H54 (cell line): ENCODE data around the gene ABHD17C.

ENCODE experiments used
- DNase-seq: peaks from one replicate; pipeline ENCODE4 v3.0.0; 2011; ENCODE audit warnings: low spot score, mixed read lengths; ENCODE audit not compliant: insufficient read length
- FAIRE-seq: peaks from 3 replicates; lab custom pipeline; 2011; peaks lifted over from hg19 to GRCh38; lab: Jason Lieb, UNC
- POLR2A ChIP-seq: IDR thresholded peaks from 2 replicates; pipeline ENCODE4 v1.6.1; 2011; ENCODE audit warnings: low read depth, mild to moderate bottlenecking, low read length

The ABHD17C gene

GRCh38 chr15:80775338-80775737, 80.2 kb downstream of the ABHD17C start:
- DNase-seq (no peak), FAIRE-seq (no peak)
- TF ChIP-seq POLR2A = no peak

- FAIRE-seq (no peak), DNase-seq (peak; percentile 45)
- no peak for TF ChIP-seq POLR2A
Observed at GRCh38 chr15:80776420-80777045, 81.4 kb downstream of the ABHD17C start.

GRCh38 chr15:80777137-80777536, 82.0 kb downstream of the ABHD17C start:
- TF ChIP-seq POLR2A = no peak
- FAIRE-seq (no peak), DNase-seq (no peak)

- FAIRE-seq (no peak), DNase-seq (no peak)
- no peak for TF ChIP-seq POLR2A
Observed at GRCh38 chr15:80777826-80778620, 82.9 kb downstream of the ABHD17C start.

GRCh38 chr15:80778621-80778963, 83.5 kb downstream of the ABHD17C start:
- DNase-seq (no peak), FAIRE-seq (no peak)
- no peak for TF ChIP-seq POLR2A

- peak; percentile 43; the same call in 1 of the 2 replicates for TF ChIP-seq POLR2A
- FAIRE-seq (no peak), DNase-seq (peak; percentile 76)
Observed at GRCh38 chr15:80778964-80779657, 84.0 kb downstream of the ABHD17C start, which contains the start of gene CEMIP. Gene CEMIP, plus strand, starts transcription at chr15:80779370. Its CDS starts 94,510 bp downstream, at chr15:80873880.

GRCh38 chr15:80779658-80780415, 84.7 kb downstream of the ABHD17C start:
- TF ChIP-seq POLR2A = no peak
- DNase-seq (no peak), FAIRE-seq (no peak)

- DNase-seq = no peak
- FAIRE-seq = no peak
- TF ChIP-seq POLR2A = no peak
Observed at GRCh38 chr15:80780416-80781221, 85.5 kb downstream of the ABHD17C start.

GRCh38 chr15:80783260-80783659, 88.2 kb downstream of the ABHD17C start:
- no peak for TF ChIP-seq POLR2A
- no peak for DNase-seq
- no peak for FAIRE-seq

GRCh38 chr15:80785335-80785734, 90.2 kb downstream of the ABHD17C start:
- no peak for DNase-seq
- no peak for FAIRE-seq
- no peak for TF ChIP-seq POLR2A

- TF ChIP-seq POLR2A = no peak
- FAIRE-seq (no peak), DNase-seq (no peak)
Observed at GRCh38 chr15:80785811-80786354, 90.8 kb downstream of the ABHD17C start.

- no peak for DNase-seq
- no peak for TF ChIP-seq POLR2A
- no peak for FAIRE-seq
Observed at GRCh38 chr15:80787316-80787715, 92.2 kb downstream of the ABHD17C start.

- no peak for TF ChIP-seq POLR2A
- DNase-seq (no peak), FAIRE-seq (no peak)
Observed at GRCh38 chr15:80788536-80788935, 93.4 kb downstream of the ABHD17C start.
